ENCODE data around the gene FAM163B.

Gene FAM163B

DNA sequence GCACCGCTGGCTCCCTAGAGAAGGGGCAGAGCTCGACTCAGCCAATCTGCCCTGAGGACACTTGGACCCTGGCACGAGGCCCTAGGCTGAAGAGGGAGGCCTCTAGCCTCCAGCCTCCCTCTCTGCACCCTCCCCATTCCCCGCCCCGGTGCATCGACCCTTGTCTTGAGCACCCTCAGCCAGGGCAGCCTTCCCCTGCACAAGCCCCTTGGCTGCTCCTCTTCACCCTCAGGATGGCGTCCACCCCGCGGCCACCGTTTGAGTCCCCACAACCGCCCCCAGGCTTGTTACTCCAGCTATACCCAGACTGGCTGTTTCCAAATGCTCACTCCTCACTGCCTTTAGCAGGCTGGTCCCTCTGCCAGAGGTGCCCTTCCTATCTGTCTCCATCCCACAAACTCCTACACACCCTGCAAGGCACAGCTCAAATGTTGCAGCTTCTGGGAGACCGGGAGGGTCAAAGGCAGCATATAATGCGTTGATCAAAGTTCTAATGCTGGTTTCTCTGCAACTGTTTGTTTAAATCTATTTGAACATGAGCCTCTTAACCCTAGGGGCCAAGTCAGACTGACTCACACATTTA is 6.5 kb upstream of the FAM163B start:
- DNase-seq (ENCODE audit: low spot score), result no peak

DNA sequence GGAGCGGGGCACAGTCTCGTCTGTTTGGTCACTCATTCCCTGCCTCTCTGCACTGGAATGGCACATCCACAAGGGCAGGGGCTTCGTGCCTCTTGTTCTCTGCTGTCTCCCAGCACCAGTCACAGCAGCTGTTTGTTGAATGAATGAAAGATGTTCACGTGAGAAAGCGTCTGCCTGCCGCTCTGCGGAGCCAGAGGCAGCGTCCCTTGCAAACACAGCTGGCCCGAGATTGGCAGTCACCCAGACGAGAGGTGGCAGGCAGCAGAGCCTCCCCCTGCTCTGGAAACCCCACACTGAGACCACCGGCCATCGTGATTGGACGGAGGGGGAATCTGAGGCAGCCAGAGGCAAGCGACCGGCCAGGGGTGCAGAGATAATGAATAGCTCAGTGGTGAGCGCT is 6.0 kb upstream of the FAM163B start:
- no peak for DNase-seq (ENCODE audit: low spot score)

DNA sequence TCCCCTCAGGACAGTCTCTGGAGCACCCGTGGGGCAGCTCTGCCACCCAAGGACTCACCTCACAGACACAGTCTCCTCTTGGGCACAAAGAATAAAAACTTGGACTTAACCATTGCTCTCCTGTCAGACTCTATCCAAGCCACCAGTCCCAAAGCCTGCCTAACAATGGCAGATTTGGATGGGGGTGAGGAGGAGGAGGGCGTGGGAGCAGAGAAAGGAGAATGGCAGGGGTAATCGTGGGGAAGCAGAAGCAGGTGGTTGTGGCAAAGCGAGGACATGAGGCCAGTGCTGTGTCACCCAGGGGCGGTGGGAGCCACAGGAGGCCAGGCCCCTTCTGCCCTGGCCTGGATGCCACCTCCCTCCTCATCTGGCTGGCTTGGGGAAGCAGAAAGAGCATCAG is 5.5 kb upstream of the FAM163B start:
- no peak for DNase-seq (ENCODE audit: low spot score)

DNA sequence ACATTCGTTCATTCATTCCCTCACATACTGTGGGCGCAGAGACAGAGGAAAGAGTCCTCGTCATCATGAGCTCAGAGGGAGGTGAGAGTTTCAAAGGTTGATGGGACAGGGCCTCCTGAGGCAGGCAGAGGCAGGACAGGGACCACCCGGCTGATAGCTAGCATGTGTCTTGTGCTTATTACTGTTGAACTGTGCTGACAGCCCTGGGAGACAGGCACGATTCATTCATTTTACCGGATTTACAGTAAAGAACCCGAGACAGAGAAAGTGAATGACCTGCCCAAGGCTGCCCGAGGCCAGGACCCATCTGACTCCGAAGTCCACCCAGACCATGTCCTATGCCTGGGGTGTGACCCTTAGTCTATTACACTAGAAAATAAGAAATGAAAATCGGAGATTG is 4.9 kb upstream of the FAM163B start:
- no peak for DNase-seq (ENCODE audit: low spot score)

DNA sequence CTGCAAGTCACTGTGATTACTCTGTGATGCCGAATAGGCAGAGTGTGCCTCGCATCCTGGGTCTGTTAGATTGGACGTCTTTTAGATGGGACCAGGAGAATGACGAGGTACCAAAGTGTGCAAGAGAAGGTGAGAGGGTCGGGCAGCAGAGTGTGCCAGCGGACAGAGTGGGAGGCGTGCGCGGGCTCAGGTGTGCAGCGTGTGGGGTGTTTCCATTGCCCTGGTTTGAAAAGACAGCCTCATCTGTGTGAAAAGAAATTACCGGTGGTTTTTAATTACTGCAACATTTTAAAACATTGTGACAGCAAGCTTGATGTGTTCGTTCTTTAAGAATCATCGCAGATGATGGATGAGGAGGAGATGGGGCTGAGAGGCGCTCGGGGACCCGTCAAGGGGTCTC is 4.2 kb upstream of the FAM163B start:
- DNase-seq (ENCODE audit: low spot score), result no peak

DNA sequence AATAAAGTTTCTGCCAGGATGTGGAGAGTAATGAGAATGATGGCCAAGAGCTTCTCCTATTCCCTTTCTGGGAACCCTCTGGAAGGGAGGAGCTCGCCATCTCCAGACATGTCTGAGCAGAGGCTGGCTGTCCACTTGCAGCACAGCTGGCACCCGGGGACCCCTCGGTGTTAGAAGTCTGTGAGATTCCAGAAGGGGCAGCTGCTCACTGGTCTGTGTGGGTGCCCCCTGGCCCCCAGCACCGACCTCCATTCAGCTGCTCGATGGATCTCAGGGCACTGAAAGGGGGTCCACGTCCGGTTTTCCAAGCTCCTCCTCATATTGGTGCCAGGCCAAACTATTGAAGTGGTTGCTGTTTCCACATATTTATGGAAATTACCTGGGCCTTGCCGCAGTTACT is 3.6 kb upstream of the FAM163B start:
- DNase-seq (ENCODE audit: low spot score), result no peak

DNA sequence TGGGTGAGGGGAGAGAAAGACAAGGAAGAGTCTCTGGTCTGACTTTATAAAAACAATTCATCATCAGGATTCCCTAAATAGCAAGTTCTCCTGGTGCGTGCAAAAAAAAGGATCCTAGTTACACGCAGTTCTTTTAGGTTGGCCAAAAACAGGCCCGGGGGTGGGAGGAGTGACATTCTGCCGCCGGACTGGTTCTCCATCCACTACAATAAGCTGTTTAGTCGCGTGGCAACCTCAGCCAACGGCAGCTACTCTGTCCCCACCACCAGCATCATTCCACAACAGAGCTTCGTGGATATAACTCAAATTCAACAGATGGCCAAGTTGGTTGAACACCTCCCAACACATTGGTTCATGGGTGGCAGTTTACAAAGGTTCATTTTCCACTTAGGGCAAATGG is 2.9 kb upstream of the FAM163B start:
- DNase-seq (ENCODE audit: low spot score), result no peak

DNA sequence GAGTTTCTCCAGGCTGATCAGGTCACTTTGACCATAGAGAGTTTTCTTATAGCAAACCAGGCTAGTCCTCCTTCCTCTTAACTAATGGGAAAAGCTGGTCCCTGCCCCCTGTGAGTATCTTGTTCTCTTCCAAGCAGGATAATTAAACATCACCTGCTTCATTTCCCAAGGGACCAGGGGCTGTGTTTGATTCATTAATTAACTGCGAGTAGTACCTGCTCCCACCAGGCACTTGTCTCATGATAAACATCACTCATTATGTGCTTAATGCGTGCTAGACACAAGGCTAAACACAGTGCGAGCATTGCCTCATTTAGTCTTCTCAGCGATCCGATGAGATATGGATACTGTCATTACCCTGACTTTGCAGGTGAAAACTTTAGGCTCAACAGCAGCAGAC is 1.7 kb upstream of the FAM163B start:
- DNase-seq (ENCODE audit: low spot score), result no peak

DNA sequence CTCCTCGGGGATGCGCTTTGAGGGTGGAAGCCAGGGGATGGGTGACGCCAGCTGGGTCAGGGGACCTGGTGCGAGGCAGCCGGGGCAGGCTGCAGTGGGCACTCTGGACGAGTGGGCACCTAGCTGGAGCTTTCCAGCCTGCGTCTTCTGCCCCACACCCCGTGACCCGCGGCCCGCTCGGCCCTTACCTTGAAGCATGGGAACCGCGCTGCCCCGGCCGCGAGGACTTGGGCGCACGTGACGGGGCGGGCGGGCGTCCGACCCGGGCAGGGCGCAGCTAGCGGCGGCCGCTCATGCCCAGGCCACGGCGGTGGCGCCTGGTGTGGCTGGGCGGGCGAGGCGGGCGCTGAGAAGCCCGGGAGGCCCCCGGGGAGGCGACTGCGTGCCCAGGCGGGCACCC is 300 bp downstream of the FAM163B start:
- no peak for DNase-seq (ENCODE audit: low spot score)

DNA sequence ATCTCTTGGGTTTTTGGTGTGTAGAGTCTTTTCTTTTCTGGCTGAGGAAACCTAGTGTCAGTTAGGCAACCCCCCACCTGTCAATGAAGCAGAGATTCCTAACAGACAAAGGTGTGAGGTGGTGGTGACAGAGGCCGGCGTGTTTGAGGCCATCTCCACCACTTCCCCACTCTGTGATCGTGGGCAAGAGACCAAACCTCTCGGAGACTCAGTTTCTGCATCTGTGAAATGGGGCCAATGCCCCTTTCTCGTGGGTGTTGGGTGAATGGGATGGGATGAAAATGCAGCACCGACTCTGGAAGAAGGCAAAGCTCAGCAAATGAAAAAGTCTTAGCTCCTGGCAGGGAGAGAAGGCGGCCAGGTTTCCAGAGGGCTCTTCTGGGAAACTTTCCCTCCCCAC is 807 bp downstream of the FAM163B start:
- no peak for DNase-seq (ENCODE audit: low spot score)

DNA sequence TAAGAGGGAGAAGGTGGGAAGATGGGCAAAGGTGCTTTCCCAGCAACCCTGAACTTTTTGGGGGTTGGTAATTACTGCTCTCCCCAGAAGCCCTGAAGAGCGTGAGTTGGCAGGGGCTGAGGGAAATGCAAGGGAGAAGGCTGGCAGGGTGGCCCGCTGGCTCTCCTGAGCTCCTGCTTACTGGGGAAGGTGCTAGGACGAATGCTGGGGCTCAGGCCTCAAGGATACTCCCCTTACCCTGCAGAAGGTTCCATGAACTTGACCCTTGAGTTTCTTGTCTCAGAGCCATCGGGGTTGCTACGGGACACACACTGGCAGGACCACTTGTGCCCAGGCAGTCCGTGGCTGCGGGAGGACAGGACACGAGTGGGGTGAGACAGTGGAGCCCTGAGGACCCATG is 1.2 kb downstream of the FAM163B start:
- DNase-seq (ENCODE audit: low spot score), result no peak

DNA sequence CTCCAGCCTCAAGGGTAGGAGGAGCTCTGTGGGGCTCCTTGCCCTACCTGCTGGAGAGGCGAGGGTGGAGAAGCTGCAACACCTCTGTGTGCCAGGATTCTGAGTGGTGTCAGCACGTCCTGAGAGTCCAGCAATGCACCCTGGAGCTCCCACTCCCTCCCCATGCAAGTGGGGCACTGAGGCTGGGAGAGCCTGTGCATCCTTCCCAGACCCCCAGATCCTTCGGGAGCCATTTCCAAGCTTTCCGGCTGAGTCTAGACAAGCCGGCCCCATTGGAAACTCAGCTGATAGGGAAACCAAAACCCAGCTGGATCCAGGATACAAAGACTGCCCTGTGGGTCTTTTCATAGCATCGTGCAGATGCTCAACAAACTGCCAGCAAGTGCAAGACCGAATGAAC is 1.8 kb downstream of the FAM163B start:
- DNase-seq (ENCODE audit: low spot score), result no peak

DNA sequence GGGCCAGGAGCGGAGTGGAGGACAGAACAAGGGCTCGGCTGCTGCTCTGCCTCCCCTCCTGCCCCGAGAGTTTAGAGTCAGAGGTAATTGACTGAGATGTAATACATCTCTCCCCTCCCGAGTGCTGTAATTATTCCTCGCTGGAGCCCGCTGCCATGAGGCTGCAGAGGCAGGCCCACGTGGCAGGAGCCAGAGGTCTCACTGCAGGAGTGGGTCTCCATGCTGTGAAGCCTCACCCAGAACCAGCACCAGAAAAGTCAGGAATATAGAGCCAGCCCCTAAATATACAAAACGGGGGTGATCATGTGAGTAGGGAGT is 2.5 kb downstream of the FAM163B start:
- no peak for DNase-seq (ENCODE audit: low spot score)

DNA sequence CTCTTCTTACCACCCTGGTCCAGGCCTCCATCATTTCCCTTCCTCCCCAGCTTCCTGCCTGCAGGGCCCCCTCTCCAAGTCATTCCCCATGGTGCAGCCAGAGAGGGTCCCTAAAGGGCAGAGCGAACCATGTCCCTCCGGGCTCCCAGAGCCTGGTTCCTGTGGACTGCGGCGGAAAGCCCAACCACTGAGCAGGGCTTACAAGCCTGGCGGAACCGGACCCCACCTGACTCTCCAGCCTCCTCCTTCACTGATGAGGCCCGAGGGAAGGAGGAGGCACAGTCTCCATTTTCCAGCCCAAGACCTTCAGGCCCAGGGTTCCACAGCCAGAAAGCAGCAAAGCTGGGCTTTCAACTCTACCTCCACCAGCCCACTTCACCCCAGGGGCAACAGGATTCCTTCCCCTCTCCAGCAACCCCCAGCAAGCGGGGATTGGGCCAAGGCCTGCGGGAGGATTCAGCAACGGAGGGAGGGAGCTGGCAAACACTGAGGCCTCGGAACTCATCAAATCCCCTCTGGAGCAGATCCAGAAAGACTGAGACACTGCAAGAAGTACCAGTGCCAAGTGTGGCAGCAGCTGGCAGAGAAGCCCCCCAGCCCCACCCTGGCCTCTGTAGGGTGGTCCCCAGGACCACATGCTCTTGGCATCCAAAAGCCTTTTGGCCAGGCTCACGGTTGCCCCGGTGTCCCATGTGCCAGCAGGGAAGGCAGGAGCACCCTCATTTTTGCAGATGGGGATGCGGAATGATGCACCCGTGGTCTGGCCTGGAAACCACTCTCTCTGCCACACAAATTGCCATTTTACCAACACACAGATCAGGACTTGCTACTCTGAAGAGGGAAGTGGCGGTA is 3.1 kb downstream of the FAM163B start:
- DNase-seq (ENCODE audit: low spot score), result no peak

DNA sequence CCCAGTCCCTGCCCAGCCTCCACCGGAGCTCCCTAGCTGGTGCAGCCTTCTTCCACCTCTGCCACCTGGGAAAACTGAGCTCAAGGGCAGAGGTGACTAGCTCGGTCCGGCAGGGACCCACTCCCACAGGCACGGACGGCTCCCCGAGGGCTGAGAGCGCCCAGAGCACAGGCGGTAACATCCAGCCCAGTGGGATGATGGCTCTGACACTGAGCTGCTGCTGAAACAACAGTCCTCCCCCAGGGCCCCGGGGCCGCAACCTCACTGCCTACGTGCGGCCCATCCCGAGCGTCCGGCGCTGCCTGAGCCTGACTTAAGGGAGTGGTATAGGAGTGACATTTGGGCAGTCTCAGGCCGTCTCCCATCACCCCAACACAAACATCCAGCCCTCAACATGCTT is 3.7 kb downstream of the FAM163B start:
- DNase-seq (ENCODE audit: low spot score), result no peak

DNA sequence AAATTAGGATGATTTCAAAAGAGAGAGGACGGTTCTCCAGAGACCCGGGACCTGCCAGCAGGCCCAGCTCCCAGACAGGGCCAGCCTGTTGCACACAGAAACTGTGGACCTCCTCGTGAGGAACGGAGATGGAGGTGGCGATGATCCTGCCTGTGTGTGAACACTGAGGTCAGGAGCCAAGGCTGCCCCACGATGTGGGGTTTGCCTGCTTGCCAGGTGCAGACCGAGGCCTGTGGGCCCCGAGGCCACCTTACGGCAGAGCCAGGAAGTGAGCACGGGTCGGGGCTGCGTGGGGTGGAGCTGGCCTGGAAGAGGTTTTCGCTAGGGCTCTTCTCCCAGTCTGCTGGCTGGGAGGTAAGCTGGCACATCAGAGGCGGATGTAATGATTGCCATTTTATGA is 4.3 kb downstream of the FAM163B start:
- DNase-seq (ENCODE audit: low spot score), result no peak

DNA sequence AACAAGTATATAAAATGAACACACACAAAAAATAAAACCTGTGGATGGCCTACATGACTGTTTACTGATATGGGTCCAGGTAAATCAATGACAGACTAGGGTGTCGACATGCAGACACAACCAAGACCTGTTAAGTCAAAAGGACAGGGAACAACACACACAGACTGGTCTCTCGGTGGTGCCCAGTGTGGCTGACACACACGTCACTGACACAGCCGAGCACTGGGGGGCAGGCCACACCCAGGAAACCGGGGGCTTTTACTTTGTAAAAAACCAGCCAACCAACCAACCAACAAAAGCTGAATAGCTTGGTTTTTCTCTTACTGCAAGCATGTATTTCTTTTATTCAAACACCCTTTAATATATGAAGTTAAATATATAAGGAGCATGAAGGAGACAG is 5.0 kb downstream of the FAM163B start:
- DNase-seq (ENCODE audit: low spot score), result no peak

DNA sequence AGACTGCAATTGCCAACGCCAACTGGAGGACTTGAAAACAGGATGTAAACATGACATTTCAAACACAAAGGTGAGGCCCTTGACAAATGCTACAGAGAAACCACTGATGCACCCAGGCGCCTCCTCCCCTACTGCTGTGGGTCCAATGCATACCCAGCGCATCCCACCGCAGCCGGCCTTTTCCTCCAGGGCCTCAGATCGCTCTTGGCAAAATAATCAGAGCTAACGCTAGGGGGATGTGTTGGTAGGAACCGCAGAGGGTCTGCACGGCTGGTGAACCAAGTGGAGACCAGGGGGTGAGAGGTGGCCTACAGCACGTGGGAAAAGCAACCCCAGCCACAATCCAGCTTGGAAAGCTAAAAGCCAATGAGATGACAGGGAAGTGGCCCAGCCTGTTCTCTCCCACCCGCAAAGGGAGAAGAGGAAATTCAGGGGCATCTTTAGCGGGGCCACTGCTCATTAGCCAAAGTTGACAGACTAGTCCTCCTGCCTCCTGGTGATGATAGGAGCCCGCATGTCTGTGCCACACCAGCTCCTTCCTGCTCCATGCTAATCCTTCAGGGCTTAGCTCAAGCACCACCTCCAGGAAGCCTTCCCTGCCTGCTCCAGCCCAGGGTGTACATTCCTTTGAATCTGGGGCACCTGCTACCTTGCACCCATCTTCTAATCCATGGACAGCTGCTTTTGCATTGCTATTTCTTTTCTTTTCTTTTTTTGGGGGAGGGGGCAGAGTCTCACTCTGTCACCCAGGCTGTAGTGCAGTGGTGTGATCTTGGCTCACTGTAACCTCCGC is 5.9 kb downstream of the FAM163B start:
- no peak for DNase-seq (ENCODE audit: low spot score)

DNA sequence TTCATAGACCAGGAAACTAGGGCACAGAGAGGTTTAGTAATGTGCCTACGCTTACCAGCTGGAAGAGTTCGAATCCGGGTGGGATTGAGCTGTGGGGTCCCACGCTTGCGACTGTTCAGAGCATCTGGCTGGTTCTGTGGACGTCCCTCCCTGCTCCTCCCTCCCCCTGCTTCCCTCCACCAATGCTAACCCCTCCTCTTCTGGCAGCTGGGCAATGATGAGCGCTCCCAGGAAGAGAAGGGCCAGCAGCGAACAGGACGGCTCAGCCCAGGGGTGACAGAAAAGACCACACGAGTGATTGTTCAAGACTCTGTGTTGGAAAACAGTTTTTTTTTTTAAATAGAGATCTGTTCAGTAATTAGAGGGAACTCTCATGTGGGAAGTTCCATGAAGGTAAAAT is 6.9 kb downstream of the FAM163B start:
- DNase-seq (ENCODE audit: low spot score), result no peak

DNA sequence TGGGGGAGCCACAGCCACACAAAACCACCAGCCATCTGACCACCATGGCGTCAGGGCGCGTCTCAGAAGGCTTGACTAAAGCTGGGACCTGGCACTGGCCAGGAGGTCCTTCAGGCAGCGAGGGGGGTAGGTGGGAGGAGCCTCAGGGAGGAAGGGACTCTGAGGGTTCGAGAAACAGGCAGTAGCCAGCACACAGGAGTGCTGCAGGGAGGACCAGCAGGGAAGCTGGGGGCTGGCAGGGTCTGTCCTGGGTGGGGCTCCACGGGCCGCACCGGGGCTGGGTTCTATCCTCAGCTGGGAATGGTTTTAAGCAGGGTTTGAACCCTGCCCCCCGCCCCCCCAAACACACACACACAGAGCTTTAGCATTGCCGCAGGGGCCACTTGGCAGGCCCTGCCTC is 7.4 kb downstream of the FAM163B start:
- DNase-seq (ENCODE audit: low spot score), result no peak

DNA sequence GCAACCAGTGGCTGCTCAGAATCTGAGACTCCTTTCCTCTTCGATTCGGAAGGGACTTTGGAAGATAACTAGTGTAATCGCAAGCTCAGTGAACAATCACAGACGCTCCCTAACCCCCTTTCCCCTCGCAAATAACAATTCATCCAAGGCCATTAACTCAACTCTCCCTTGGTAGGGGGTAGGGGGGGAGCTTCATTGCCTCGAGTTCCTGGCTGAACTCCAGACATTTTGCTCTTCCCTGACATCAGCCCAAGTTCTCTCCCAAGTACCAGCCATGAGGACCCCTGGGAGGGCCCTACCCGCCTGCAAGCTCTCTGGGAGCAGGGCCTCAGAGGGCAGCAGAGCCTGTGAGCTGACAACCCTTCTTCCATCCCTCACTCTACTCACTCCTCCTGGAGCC is 8.4 kb downstream of the FAM163B start:
- DNase-seq (ENCODE audit: low spot score), result no peak

DNA sequence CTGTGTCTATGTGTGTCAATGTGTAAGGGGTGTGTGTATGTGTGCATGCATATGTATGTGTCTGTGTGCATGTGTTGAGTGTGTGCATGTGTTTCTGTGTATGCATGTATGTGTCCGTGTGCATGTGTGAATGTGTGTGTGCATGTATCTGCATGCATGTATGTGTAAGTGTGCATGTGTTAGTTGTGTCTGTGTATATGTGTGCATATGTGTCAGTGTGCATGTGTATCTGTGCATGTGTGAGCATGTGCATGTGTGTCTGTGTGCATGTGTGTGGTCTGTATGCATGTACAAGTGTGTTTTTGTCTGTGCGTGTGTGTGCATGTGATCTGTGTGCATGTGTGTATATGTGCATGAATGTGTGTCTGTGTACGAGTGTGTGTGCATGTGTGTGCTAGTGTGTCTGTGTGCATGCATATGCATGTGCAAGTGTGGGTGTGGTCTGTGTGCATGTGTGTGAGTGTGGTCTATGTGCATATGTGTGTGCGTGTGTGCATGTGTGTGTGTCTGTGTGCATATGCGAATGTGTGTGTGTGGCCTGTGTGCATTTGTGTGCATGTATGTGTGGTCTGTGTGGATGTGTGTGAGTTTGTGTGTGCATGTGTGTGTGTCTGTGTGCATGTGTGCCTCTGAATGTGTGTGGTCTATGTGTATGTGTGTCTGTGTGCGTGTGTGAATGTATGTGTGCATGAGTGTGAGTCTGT is 9.6 kb downstream of the FAM163B start:
- no peak for DNase-seq (ENCODE audit: low spot score)

DNA sequence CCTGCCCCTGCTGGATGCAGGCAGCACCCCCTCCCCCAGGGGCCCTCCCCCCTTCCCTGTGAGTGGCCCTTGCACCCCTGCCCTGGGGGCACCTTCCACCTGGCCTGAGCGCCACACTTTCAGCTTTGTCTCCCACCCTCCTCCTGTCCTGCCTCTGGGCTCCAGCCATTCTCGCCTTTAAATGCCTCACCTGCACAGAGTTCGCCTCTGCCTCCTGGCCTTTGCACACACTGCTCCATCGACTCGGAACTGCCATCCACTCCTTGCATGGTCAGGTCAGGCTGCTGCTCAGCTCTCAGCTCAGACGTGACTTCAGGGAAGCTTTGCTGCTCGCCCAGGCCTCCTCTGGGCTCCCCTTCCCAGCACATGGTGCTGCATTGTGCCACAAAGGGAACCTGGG is 10.2 kb downstream of the FAM163B start:
- DNase-seq (ENCODE audit: low spot score), result no peak

Data from AG08396 (cell line).